Measurements from ENCODE around the gene MIOX. TPM values are rescaled to one million over a fixed set of nuclear protein-coding genes. Genes with fewer than 3 reads are reported as not detected.

The MIOX gene
- total and polyA plus RNA-seq, 9 of the 15 experiments (the other 6 are each of a cell fraction or from before 2014, with no cell fraction given) = 0.08 TPM; not detected in 8

GRCh38 chr22:50525104-50525857 is 38.6 kb downstream of the MIOX start, which contains the start of gene SCO2 (continued):
- TF ChIP-seq ZFPM2 (CRISPR knock-in tag; IDR thresholded peaks at IDR 0.05) = no peak
- no peak for TF ChIP-seq FOXA1 (IDR thresholded peaks at IDR 0.05; ENCODE audit: borderline replicate concordance)
- no peak for TF ChIP-seq ARID1B (IDR thresholded peaks at IDR 0.05)
- TF ChIP-seq PYGO2 (tag; IDR thresholded peaks at IDR 0.05) = no peak
- no peak for TF ChIP-seq PHF21A (IDR thresholded peaks at IDR 0.05; ENCODE audit: borderline replicate concordance, low read depth)
- TF ChIP-seq OTX1 (CRISPR knock-in tag; IDR thresholded peaks at IDR 0.05) = no peak
- TF ChIP-seq FOXJ3 (CRISPR knock-in tag; IDR thresholded peaks at IDR 0.05) = no peak
- no peak for TF ChIP-seq MEF2D (tag; conservative IDR thresholded peaks at IDR 0.05; ENCODE audit: low read depth)
- TF ChIP-seq TRIM28 (IDR thresholded peaks at IDR 0.05) = no peak
- no peak for TF ChIP-seq HOXB6 (CRISPR knock-in tag; IDR thresholded peaks at IDR 0.05; ENCODE audit: borderline replicate concordance)
- no peak for TF ChIP-seq ZNF436 (CRISPR knock-in tag; IDR thresholded peaks at IDR 0.05)
- no peak for TF ChIP-seq TBL1XR1 (IDR thresholded peaks at IDR 0.05; ENCODE audit: low read length in 2 of 2)
- peak; percentile 85 for TF ChIP-seq SUPT5H (IDR thresholded peaks at IDR 0.05)
- no peak for TF ChIP-seq NEUROD1 (IDR thresholded peaks at IDR 0.05; ENCODE audit: borderline replicate concordance, low read depth, low read length, partially characterized antibody)
- TF ChIP-seq KLF1 (tag; IDR thresholded peaks at IDR 0.05) = no peak
- no peak for TF ChIP-seq MTF1 (CRISPR knock-in tag; IDR thresholded peaks at IDR 0.05; ENCODE audit: borderline replicate concordance)
- TF ChIP-seq MAZ (CRISPR knock-in tag; conservative IDR thresholded peaks at IDR 0.05 in 1 of 2, IDR thresholded peaks at IDR 0.05 in 1 of 2) = peak; percentile 75 to 81
- TF ChIP-seq ETS1 (conservative IDR thresholded peaks at IDR 0.05; ENCODE audit: control insufficient read depth, low read depth, low read length) = peak; percentile 32; the same call in 1 of the 2 replicates
- no peak for TF ChIP-seq ZNF696 (CRISPR knock-in tag; conservative IDR thresholded peaks at IDR 0.05)
- no peak for TF ChIP-seq NCOA1 (IDR thresholded peaks at IDR 0.05; ENCODE audit: low read depth)
- peak in 1 of 2 experiments; percentile 53; a peak in 1 of 4 replicates for TF ChIP-seq HDAC1 (IDR thresholded peaks at IDR 0.05)
- TF ChIP-seq HMGN3 (IDR thresholded peaks at IDR 0.05; ENCODE audit: borderline replicate concordance, extremely low read depth, insufficient read length, low read depth, low read length) = peak; percentile 15
- no peak for TF ChIP-seq NR3C1 (CRISPR knock-in tag; IDR thresholded peaks at IDR 0.05)
- no peak for TF ChIP-seq ELK3 (CRISPR knock-in tag; IDR thresholded peaks at IDR 0.05)
- TF ChIP-seq RBFOX2 (IDR thresholded peaks at IDR 0.05; ENCODE audit: low read depth, low read length) = peak; percentile 86
- TF ChIP-seq SMARCC2 (IDR thresholded peaks at IDR 0.05; ENCODE audit: low read depth) = no peak
- no peak for TF ChIP-seq ZNF3 (CRISPR knock-in tag; IDR thresholded peaks at IDR 0.05)
- TF ChIP-seq KDM1A (IDR thresholded peaks at IDR 0.05) = no peak
